Aorta (tissue), 5 donors: ENCODE data around the gene BCL2L14. TPM values are rescaled to one million over a fixed set of nuclear protein-coding genes. Genes with fewer than 3 reads are reported as not detected.

Experiments used
- ATAC-seq: fragments of 200-7000 bp; cut with Tn5 transposase; one replicate; pipeline ENCODE4 v1.9.1; 2022; ENCODE audit warnings: moderate library complexity; ENCODE audit not compliant: low FRiP score
- DNase-seq, 2 donors: peaks; one replicate each; pipeline ENCODE4 v3.0.0-alpha.2; 2020
- H3K27ac ChIP-seq, 2 donors: one replicate each; pipeline ENCODE4 v1.5.1; 2013; ENCODE audit warnings: low read length in 2 of 2, mild to moderate bottlenecking in 2 of 2, moderate library complexity in 2 of 2, control low read depth in 1 of 2, inconsistent platforms in 1 of 2, low read depth in 1 of 2
- H3K27me3 ChIP-seq, 2 donors: one replicate each; pipeline ENCODE4 v1.6.1; 2013; ENCODE audit warnings: control low read depth in 1 of 2, low read length in 1 of 2, mild to moderate bottlenecking in 1 of 2, moderate library complexity in 1 of 2; ENCODE audit not compliant: insufficient read depth in 2 of 2, control insufficient read depth in 1 of 2
- H3K36me3 ChIP-seq, 2 donors: one replicate each; pipeline ENCODE4 v1.6.1; 2013; ENCODE audit warnings: control low read depth in 1 of 2, low read length in 1 of 2, mild to moderate bottlenecking in 1 of 2; ENCODE audit not compliant: insufficient read depth in 2 of 2, control insufficient read depth in 1 of 2
- H3K4me1 ChIP-seq, 2 donors: one replicate each; pipeline ENCODE4 v1.6.1; 2013; ENCODE audit warnings: low read length in 2 of 2, control low read depth in 1 of 2, mild to moderate bottlenecking in 1 of 2, moderate library complexity in 1 of 2; ENCODE audit not compliant: insufficient read depth in 2 of 2, control insufficient read depth in 1 of 2
- H3K4me3 ChIP-seq, 2 donors: one replicate each; pipeline ENCODE4 v1.5.1; 2013; ENCODE audit warnings: low read length in 2 of 2, control low read depth in 1 of 2, mild to moderate bottlenecking in 1 of 2
- H3K9me3 ChIP-seq: one replicate; pipeline ENCODE4 v1.6.1; 2013; ENCODE audit warnings: mild to moderate bottlenecking, low read length; ENCODE audit not compliant: control insufficient read depth
- WGBS, 2 donors: extraction: QIAGEN DNeasy Blood & Tissue Kit; methylation state at CpG; one replicate each; pipeline ENCODE4 v1.1.7; 2013; 5-methylcytosine and 5-hydroxymethylcytosine counted together
- intact Hi-C, 2 donors: fragments of 100-400 bp; cut with DNase I; formaldehyde crosslinking; loops; one replicate each; pipeline versions ENCODE4 v1.14.2 to v1.15.0; 2022
- polyA plus RNA-seq, 2 donors: library from polyadenylated mRNA; stranded (reverse); fragments of 200-250 nt; gene quantifications; one replicate each; pipeline ENCODE4 v1.2.3, GENCODE V29; 2013
- total RNA-seq, 2 donors: library from RNA; stranded (reverse); fragmentation: NEBNext Ultra II Directional; extraction: Animal tissue kit (Norgen Biotek cat#: 25700); gene quantifications; one replicate each; pipeline ENCODE4 v1.2.1, GENCODE V29; 2021
- donor health status: healthy with polysubstance abuse.
- donor health status: Bipolar disorder and iron deficiency.
- donor health status: DM: no; HTN: no; CAD: no.
- donor health status: DM: no; HTN: no; CAD: no.
- donor health status: DM: yes; HTN: yes; CAD: no.

BCL2L14 gene
- total and polyA plus RNA-seq, 4 donors = 4.0 TPM; not detected in 3

DNA sequence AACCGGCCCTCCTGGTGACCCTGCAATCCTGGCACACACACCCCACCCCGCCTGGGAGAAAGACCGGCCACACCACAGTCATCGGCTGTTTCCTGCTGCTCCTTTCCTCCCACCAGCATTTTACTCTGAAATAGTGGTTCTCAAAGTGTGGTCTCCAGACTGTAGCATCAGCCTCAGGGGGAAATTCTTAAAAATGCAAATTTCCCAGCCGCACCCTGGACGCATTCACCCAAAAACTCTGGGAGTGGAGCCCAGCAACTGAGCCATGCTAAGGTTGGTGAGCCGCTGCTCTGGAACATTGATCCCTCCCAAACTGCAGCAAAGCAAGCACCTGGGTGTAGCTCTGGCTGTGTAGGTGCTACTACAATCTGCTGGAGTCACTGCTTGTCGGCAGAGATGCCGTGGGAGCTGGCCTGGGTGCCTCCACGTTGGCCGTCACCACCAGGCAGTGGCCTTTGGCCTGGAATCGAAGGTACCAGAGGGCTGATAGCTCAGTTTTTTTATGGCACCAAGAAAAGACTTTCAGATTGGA is 38.4 kb upstream of the BCL2L14 start:
- Histone ChIP-seq H3K4me3 (no peak overlapping the region), H3K36me3 (no peaks in the 10 kb centered on the region), H3K4me1 (no peaks in the 10 kb centered on the region), H3K9me3 (no peaks in the 10 kb centered on the region), H3K27me3 (no peaks in the 10 kb centered on the region), H3K27ac (peak overlapping the region; percentile 20 to 97)
- no peak for DNase-seq
- intact Hi-C loops = loop anchor here (2.0 to 10.0 kb wide), 4 partner anchors 268 to 478 kb away; partner anchors contain the start of gene ETV6 (in 1 of the 2)
- WGBS, 2 donors = 67 to 68% methylated on average over 12 of the region's 12 CpGs
- peak; percentile 58 for ATAC-seq

DNA sequence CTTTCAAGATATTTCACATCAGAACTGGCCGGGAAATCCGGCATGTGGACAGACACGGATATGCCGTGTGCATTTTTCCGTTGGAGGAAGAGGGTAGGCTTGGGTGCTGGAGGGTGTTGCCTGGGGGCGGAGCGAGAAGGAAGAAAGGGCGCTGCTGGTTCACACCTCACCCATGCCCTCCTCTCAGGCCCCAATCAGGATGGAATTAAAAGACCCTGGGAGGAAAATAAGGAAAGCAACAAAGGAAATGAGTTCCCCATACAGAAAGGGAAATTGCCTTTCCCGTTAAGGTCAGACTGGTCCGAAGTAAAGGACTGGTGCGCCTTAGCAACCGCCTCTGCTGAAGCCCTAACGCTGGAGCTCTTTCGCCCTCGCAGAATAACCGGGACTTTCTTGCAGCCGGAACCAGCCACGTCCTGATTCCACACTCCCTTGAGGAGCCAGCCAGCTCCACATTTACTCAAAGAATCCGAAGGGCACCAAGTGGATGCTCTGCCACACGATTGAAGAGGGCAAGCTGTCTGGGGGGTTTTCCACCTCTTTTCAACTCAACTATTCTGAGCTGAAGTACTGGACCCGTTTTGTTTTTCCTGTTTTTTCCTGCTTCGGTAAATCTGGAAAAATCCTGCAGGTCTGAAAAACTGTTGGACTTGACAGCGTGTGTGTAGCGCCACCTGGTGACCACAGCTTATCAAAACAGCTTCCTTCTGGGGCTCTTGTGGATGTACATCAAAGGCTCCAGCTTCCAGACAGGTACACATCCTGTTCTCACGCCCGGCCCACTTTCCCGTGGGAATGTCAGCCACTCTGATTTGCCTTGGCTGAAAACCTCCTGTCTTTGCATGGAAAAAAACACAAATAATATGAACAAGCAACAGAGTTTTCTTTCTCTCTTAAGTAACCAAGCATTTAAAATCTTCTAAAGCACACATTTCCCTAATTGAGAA is 37.6 kb upstream of the BCL2L14 start:
- ATAC-seq (peak; percentile 89), DNase-seq (peak; percentile 84 to 88)
- 1% methylated on average over 27 of the region's 27 CpGs for WGBS, 2 donors
- Histone ChIP-seq H3K27ac (peak overlapping the region; percentile 20 to 53), H3K27me3 (no peaks in the 10 kb centered on the region), H3K9me3 (no peaks in the 10 kb centered on the region), H3K36me3 (no peaks in the 10 kb centered on the region), H3K4me1 (no peaks in the 10 kb centered on the region), H3K4me3 (peak overlapping the region; percentile 27 to 94)
- intact Hi-C loops = loop anchor here (1.0 to 10.0 kb wide), 5 partner anchors 268 to 478 kb away; partner anchors contain the start of gene ETV6 (in 1 of the 2)

DNA sequence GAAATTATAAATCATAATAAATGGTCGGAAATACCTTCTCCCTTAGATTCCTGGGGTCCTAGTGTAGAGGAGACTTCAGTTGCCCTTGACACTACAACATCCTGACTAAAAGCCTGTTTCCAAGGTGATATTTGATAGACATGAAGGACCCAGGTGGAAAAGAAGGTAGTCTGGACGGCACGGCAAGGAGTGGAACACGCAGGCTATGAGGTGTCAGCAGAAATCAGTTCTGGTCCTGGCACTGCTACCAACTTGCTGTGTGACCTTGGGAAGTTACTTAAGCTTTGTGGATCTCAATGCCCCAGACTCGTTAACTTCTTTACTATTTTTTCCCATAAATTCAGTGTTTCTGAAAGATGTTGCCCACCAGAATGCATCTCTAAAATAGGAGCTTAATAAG is 36.9 kb upstream of the BCL2L14 start:
- Histone ChIP-seq H3K4me3 (no peak overlapping the region), H3K27ac (no peak overlapping the region), H3K4me1 (no peaks in the 10 kb centered on the region), H3K27me3 (no peaks in the 10 kb centered on the region), H3K36me3 (no peaks in the 10 kb centered on the region), H3K9me3 (no peaks in the 10 kb centered on the region)
- no peak for DNase-seq
- no peak for ATAC-seq
- intact Hi-C loops = loop anchor here (1.0 to 10.0 kb wide), 5 partner anchors 269 to 479 kb away; partner anchors contain the start of gene ETV6 (in 1 of the 2)
- WGBS, 2 donors = 37 to 41% methylated on average over 5 of the region's 5 CpGs

DNA sequence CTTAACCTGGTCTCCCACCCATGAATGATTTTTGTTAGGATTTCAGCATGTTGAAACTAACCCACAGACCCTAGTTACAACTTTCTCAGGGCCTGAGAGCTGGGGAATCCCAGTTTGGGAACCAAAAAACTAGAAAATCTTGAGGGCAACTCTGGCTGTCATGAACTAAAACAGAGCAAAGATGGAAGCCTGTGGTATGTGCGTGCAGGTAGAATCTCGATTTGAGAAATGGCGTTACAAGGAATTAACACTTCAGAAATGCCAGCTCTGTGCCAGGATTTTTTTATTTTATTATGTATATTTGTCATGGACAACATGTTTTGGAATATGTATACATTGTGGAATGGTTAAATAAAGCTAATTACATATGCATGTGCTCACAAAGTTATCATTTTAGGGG is 36.4 kb upstream of the BCL2L14 start:
- Histone ChIP-seq H3K36me3 (no peaks in the 10 kb centered on the region), H3K27ac (no peak overlapping the region), H3K4me3 (no peak overlapping the region), H3K4me1 (no peaks in the 10 kb centered on the region), H3K9me3 (no peaks in the 10 kb centered on the region), H3K27me3 (no peaks in the 10 kb centered on the region)
- no peak for ATAC-seq
- WGBS, 2 donors = 93 to 94% methylated on average over 3 of the region's 3 CpGs
- intact Hi-C loops = loop anchor here (5.0 to 10.0 kb wide), 3 partner anchors 270 to 480 kb away; partner anchors contain the start of gene ETV6 (in 1 of the 2)
- no peak for DNase-seq

DNA sequence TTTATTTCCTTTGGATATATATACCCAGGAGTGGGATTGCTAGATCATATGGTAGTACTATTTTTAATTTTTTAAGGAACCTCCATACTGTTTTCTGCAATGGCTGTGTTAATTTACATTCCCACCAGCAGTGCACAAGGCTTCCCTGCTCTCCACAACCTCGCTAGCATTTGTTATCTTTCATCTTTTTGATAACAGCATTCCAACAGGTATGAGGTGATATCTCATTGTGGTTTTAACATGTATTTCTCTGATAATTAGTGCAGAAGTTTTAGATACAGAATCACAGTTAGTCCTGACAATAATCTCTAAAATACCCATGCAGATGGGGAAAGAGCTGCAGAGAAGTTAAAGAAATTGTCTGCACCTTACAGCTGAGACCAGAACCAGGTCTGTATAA is 35.5 kb upstream of the BCL2L14 start:
- H3K27ac ChIP-seq = no peak overlapping the region
- ATAC-seq = no peak
- H3K36me3 ChIP-seq = no peaks in the 10 kb centered on the region
- no peaks in the 10 kb centered on the region for H3K9me3 ChIP-seq
- no peaks in the 10 kb centered on the region for H3K4me1 ChIP-seq
- 90 to 97% methylated on average over 1 of the region's 1 CpG for WGBS, 2 donors
- DNase-seq = no peak
- intact Hi-C loops = loop anchor here (5.0 to 10.0 kb wide), 3 partner anchors 270 to 667 kb away; no protein-coding TSS in a partner anchor
- no peak overlapping the region for H3K4me3 ChIP-seq
- H3K27me3 ChIP-seq = no peaks in the 10 kb centered on the region

- H3K9me3 ChIP-seq = no peaks in the 10 kb centered on the region
- ATAC-seq (no peak), DNase-seq (no peak)
- H3K4me1 ChIP-seq = no peaks in the 10 kb centered on the region
- no peak overlapping the region for H3K4me3 ChIP-seq
- intact Hi-C loops = loop anchor here (5.0 to 10.0 kb wide), 3 partner anchors 272 to 665 kb away; no protein-coding TSS in a partner anchor
- H3K36me3 ChIP-seq = no peaks in the 10 kb centered on the region
- H3K27ac ChIP-seq = no peak overlapping the region
- H3K27me3 ChIP-seq = no peaks in the 10 kb centered on the region
These were observed 33.8 kb upstream of the BCL2L14 start for GRCh38 chr12:12036901-12037300.

DNA sequence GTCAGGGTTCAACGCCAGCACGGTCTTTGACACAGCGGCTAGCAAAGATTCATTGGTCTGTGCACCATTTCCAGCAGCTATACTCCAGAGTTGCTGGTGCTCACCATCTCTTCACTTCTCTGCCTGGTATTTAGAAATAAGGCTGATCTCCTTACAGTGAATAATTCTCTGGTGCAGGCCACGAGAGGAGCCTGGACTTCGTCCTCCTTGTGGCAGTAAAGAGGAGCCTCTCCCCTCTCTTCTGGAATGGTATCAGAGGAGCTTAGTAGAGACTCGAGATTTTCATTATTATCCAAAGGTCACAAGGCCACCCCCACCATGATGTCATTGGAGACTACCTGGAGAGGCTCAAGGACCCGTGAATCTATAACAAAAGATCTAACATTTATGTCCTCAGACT is 30.8 kb upstream of the BCL2L14 start:
- Histone ChIP-seq H3K36me3 (no peaks in the 10 kb centered on the region), H3K9me3 (no peaks in the 10 kb centered on the region), H3K27me3 (no peaks in the 10 kb centered on the region), H3K27ac (no peak overlapping the region), H3K4me1 (no peaks in the 10 kb centered on the region), H3K4me3 (no peak overlapping the region)
- no peak for ATAC-seq
- no peak for DNase-seq
- intact Hi-C loops = loop anchor here (5.0 to 10.0 kb wide), 3 partner anchors 275 to 662 kb away; no protein-coding TSS in a partner anchor
- 75 to 85% methylated on average over 7 of the region's 7 CpGs for WGBS, 2 donors

GRCh38 chr12:12046401-12046800 is 24.3 kb upstream of the BCL2L14 start:
- no peak for ATAC-seq
- Histone ChIP-seq H3K4me1 (no peaks in the 10 kb centered on the region), H3K27ac (no peak overlapping the region), H3K4me3 (no peak overlapping the region), H3K27me3 (no peaks in the 10 kb centered on the region), H3K36me3 (no peaks in the 10 kb centered on the region), H3K9me3 (no peaks in the 10 kb centered on the region)
- 82 to 84% methylated on average over 7 of the region's 7 CpGs for WGBS, 2 donors
- DNase-seq = no peak
- intact Hi-C loops = no loop called here
